Astrocyte (in vitro differentiated cells and primary cell): Measurements from ENCODE around the gene PPP2R3A. TPM values are rescaled to one million over a fixed set of nuclear protein-coding genes. Genes with fewer than 3 reads are reported as not detected.

ENCODE experiments used
- DNase-seq: peaks from one replicate; pipeline ENCODE4 v3.0.0-alpha.2; 2010; ENCODE audit warnings: low read depth
- FAIRE-seq: peaks from 2 replicates; lab custom pipeline; 2011; peaks lifted over from hg19 to GRCh38; lab: Jason Lieb, UNC
- H2AFZ ChIP-seq: 2 replicates; pipeline ENCODE4 v1.6.0; 2012; ENCODE audit warnings: low read depth, low read length, inconsistent platforms
- H3K27ac ChIP-seq: 2 replicates; pipeline ENCODE4 v1.5.1; 2011; ENCODE audit warnings: low read depth, low read length, inconsistent platforms
- H3K27me3 ChIP-seq: 2 replicates; pipeline ENCODE4 v1.6.0; 2011; ENCODE audit warnings: low read length, inconsistent platforms; ENCODE audit not compliant: insufficient read depth
- H3K36me3 ChIP-seq: 2 replicates; pipeline ENCODE4 v1.5.1; 2011; ENCODE audit warnings: low read length, inconsistent platforms; ENCODE audit not compliant: insufficient read depth
- H3K4me1 ChIP-seq: 2 replicates; pipeline ENCODE4 v1.5.1; 2011; ENCODE audit warnings: low read length, inconsistent platforms; ENCODE audit not compliant: insufficient read depth
- H3K4me2 ChIP-seq: 2 replicates; pipeline ENCODE4 v1.6.0; 2012; ENCODE audit warnings: low read length, inconsistent platforms
- H3K4me3 ChIP-seq: 2 replicates; pipeline ENCODE4 v1.5.1; 2011; ENCODE audit warnings: low read depth, mild to moderate bottlenecking, low read length, inconsistent platforms; ENCODE audit not compliant: insufficient read depth
- H3K79me2 ChIP-seq: 2 replicates; pipeline ENCODE4 v1.6.0; 2012; ENCODE audit warnings: mild to moderate bottlenecking, low read length, inconsistent platforms; ENCODE audit not compliant: insufficient read depth
- H3K9ac ChIP-seq: 2 replicates; pipeline ENCODE4 v1.6.0; 2012; ENCODE audit warnings: mild to moderate bottlenecking, low read length, inconsistent platforms
- H3K9me3 ChIP-seq: 2 replicates; pipeline ENCODE4 v1.5.1; 2012; ENCODE audit warnings: low read depth, mild to moderate bottlenecking, low read length, inconsistent platforms; ENCODE audit not compliant: insufficient read depth
- H4K20me1 ChIP-seq: 2 replicates; pipeline ENCODE4 v1.6.0; 2012; ENCODE audit warnings: low read length, inconsistent platforms; ENCODE audit not compliant: insufficient read depth
- H3K27ac Mint-ChIP-seq: one replicate; pipeline ENCODE4 v1.8.0; 2021; ENCODE audit warnings: mild to moderate bottlenecking, mixed read lengths; ENCODE audit not compliant: unreplicated experiment
- H3K27me3 Mint-ChIP-seq: one replicate; pipeline ENCODE4 v1.8.0; 2021; ENCODE audit warnings: low read depth, mixed read lengths; ENCODE audit not compliant: unreplicated experiment
- H3K36me3 Mint-ChIP-seq: one replicate; pipeline ENCODE4 v1.8.0; 2021; ENCODE audit warnings: low read depth, mixed read lengths; ENCODE audit not compliant: unreplicated experiment
- H3K4me1 Mint-ChIP-seq: one replicate; pipeline ENCODE4 v1.8.0; 2021; ENCODE audit warnings: low read depth, mixed read lengths; ENCODE audit not compliant: unreplicated experiment
- H3K4me3 Mint-ChIP-seq: one replicate; pipeline ENCODE4 v1.8.0; 2021; ENCODE audit warnings: mild to moderate bottlenecking, moderate library complexity, mixed read lengths; ENCODE audit not compliant: unreplicated experiment
- H3K9me3 Mint-ChIP-seq: one replicate; pipeline ENCODE4 v1.8.0; 2021; ENCODE audit warnings: mild to moderate bottlenecking, mixed read lengths; ENCODE audit not compliant: unreplicated experiment
- CTCF ChIP-seq: IDR thresholded peaks from 2 replicates; pipeline ENCODE4 v1.5.1; 2011; ENCODE audit warnings: low read depth, mild to moderate bottlenecking, inconsistent platforms, low read length, moderate library complexity; ENCODE audit not compliant: insufficient read depth
- EZH2 ChIP-seq: IDR thresholded peaks from 2 replicates; pipeline ENCODE4 v1.6.1; 2012; ENCODE audit warnings: mild to moderate bottlenecking, low read length, inconsistent platforms; ENCODE audit not compliant: insufficient read depth
- total RNA-seq: library from RNA; stranded (reverse); gene quantifications from 2 replicates; pipeline ENCODE4 v1.2.1, GENCODE V29; 2021

The PPP2R3A gene
- total RNA-seq, 1 donor from 2014 or later = 18.7 TPM

GRCh38 chr3:135991621-135992020 is 26.1 kb downstream of the PPP2R3A start:
- no peaks in the 10 kb centered on the region for H4K20me1 ChIP-seq
- FAIRE-seq (no peak), DNase-seq (peak; percentile 39)
- TF ChIP-seq EZH2 (no peak), CTCF (no peak)
- H3K79me2 ChIP-seq = peaks cover 82% of the 10 kb centered on the region
- H3K9me3 ChIP-seq = no peaks in the 10 kb centered on the region
- Mint-ChIP-seq H3K4me3 (peak overlapping the region; percentile 42), H3K27ac (peak overlapping the region; percentile 88), H3K27me3 (no peaks in the 10 kb centered on the region), H3K9me3 (no peaks in the 10 kb centered on the region), H3K4me1 (peaks cover 31% of the 10 kb centered on the region), H3K36me3 (no peaks in the 10 kb centered on the region)
- H3K27ac ChIP-seq = peak overlapping the region; percentile 96
- no peaks in the 10 kb centered on the region for H3K27me3 ChIP-seq
- no peak overlapping the region for H3K4me3 ChIP-seq
- H3K4me2 ChIP-seq = peak overlapping the region; percentile 72
- no peak overlapping the region for H2AFZ ChIP-seq
- H3K4me1 ChIP-seq = peaks cover 41% of the 10 kb centered on the region
- H3K36me3 ChIP-seq = no peaks in the 10 kb centered on the region
- H3K9ac ChIP-seq = peak overlapping the region; percentile 79

- peak overlapping the region; percentile 75 for H3K27ac Mint-ChIP-seq
- peak; percentile 95 for FAIRE-seq
Observed at GRCh38 chr3:135992072-135992471, 26.5 kb downstream of the PPP2R3A start.

More at GRCh38 chr3:135992072-135992471, 26.5 kb downstream of the PPP2R3A start:
- Histone ChIP-seq H3K27me3 (no peaks in the 10 kb centered on the region), H2AFZ (no peak overlapping the region), H4K20me1 (peaks cover 2% of the 10 kb centered on the region), H3K4me1 (peaks cover 41% of the 10 kb centered on the region), H3K9ac (peak overlapping the region; percentile 53), H3K79me2 (peaks cover 82% of the 10 kb centered on the region), H3K36me3 (no peaks in the 10 kb centered on the region), H3K4me3 (no peak overlapping the region), H3K9me3 (no peaks in the 10 kb centered on the region), H3K27ac (peak overlapping the region; percentile 96), H3K4me2 (peak overlapping the region; percentile 74)
- peaks cover 31% of the 10 kb centered on the region for H3K4me1 Mint-ChIP-seq
- H3K9me3 Mint-ChIP-seq = no peaks in the 10 kb centered on the region
- no peak overlapping the region for H3K4me3 Mint-ChIP-seq
- H3K36me3 Mint-ChIP-seq = no peaks in the 10 kb centered on the region
- peak; percentile 89 for DNase-seq
- no peak for TF ChIP-seq CTCF
- TF ChIP-seq EZH2 = no peak
- H3K27me3 Mint-ChIP-seq = no peaks in the 10 kb centered on the region
